Prostate gland (tissue), 2 donors: ENCODE measurements around the gene CHCHD3.

Experiments used
- POLR2A ChIP-seq: fragments of 450-650 bp; IDR thresholded peaks from one replicate; pipeline ENCODE4 v1.6.1; 2016; ENCODE audit warnings: antibody characterized with exemption, mild to moderate bottlenecking
- TF ChIP-seq, protein P1 (sequence below), 4 experiments: fragments of 200-600 bp in 2 of 4; fragments of 450-650 bp in 2 of 4; sonication (generic) in 2 of 4; IDR thresholded peaks; 1 replicate in 3 of 4; 2 replicates in 1 of 4; pipeline ENCODE4 v1.5.1; 2016 to 2019; ENCODE audit warnings: antibody characterized with exemption in 4 of 4, mild to moderate bottlenecking in 2 of 4, moderate library complexity in 2 of 4

DNA sequence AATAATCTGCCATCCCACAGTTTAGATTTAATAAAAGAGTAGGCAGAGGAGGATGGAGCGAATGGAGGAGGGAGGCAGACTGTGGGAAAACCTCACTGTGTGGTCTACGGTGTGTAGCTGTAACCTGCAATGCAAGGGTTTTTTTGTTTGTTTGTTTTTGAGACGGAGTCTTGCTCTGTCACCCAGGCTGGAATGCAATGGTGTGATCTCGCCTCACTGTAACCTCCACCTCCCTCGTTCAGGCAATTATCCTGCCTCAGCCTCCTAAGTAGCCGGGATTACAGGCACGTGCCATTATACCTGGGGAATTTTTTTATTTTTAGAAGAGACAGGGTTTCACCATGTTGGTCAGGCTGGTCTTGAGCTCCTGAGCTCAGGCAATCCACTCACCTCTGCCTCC is 321.0 kb downstream of the CHCHD3 start:
- TF ChIP-seq, protein P1, sequence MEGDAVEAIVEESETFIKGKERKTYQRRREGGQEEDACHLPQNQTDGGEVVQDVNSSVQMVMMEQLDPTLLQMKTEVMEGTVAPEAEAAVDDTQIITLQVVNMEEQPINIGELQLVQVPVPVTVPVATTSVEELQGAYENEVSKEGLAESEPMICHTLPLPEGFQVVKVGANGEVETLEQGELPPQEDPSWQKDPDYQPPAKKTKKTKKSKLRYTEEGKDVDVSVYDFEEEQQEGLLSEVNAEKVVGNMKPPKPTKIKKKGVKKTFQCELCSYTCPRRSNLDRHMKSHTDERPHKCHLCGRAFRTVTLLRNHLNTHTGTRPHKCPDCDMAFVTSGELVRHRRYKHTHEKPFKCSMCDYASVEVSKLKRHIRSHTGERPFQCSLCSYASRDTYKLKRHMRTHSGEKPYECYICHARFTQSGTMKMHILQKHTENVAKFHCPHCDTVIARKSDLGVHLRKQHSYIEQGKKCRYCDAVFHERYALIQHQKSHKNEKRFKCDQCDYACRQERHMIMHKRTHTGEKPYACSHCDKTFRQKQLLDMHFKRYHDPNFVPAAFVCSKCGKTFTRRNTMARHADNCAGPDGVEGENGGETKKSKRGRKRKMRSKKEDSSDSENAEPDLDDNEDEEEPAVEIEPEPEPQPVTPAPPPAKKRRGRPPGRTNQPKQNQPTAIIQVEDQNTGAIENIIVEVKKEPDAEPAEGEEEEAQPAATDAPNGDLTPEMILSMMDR (IDR thresholded peaks at IDR 0.05) = no peak
- no peak for TF ChIP-seq POLR2A
